ENCODE data around the gene MACROD2.

MACROD2 gene

GRCh38 chr20:15919118-15919517, 1923.8 kb downstream of the MACROD2 start:
- DNase-seq: no peak

GRCh38 chr20:15921930-15922329, 1926.6 kb downstream of the MACROD2 start:
- no peak for DNase-seq

GRCh38 chr20:15922556-15922955, 1927.2 kb downstream of the MACROD2 start:
- DNase-seq: no peak

GRCh38 chr20:15923030-15923776, 1927.9 kb downstream of the MACROD2 start:
- no peak for DNase-seq

GRCh38 chr20:15924556-15924955, 1929.2 kb downstream of the MACROD2 start:
- DNase-seq: no peak

GRCh38 chr20:15925376-15925775, 1930.1 kb downstream of the MACROD2 start:
- DNase-seq: no peak

GRCh38 chr20:15927893-15928650, 1932.8 kb downstream of the MACROD2 start:
- no peak for DNase-seq

GRCh38 chr20:15928946-15929345, 1933.6 kb downstream of the MACROD2 start:
- no peak for DNase-seq

- DNase-seq: no peak
Observed at GRCh38 chr20:15930311-15931305, 1935.3 kb downstream of the MACROD2 start.

GRCh38 chr20:15931897-15932296, 1936.6 kb downstream of the MACROD2 start:
- DNase-seq: no peak

GRCh38 chr20:15937179-15937578, 1941.9 kb downstream of the MACROD2 start:
- DNase-seq: no peak

GRCh38 chr20:15938847-15939246, 1943.5 kb downstream of the MACROD2 start:
- DNase-seq: no peak

- DNase-seq: no peak
Observed at GRCh38 chr20:15940127-15940526, 1944.8 kb downstream of the MACROD2 start.

- DNase-seq: no peak
Observed at GRCh38 chr20:15942130-15942529, 1946.8 kb downstream of the MACROD2 start.

GRCh38 chr20:15945289-15945688, 1950.0 kb downstream of the MACROD2 start:
- DNase-seq: no peak

GRCh38 chr20:15949391-15949790, 1954.1 kb downstream of the MACROD2 start:
- no peak for DNase-seq

- DNase-seq: no peak
Observed at GRCh38 chr20:15951658-15952057, 1956.3 kb downstream of the MACROD2 start.

- no peak for DNase-seq
Observed at GRCh38 chr20:15958142-15958541, 1962.8 kb downstream of the MACROD2 start.

- DNase-seq: no peak
Observed at GRCh38 chr20:15965165-15965564, 1969.8 kb downstream of the MACROD2 start.

GRCh38 chr20:15967334-15967733, 1972.0 kb downstream of the MACROD2 start:
- no peak for DNase-seq

- DNase-seq: no peak
Observed at GRCh38 chr20:15976047-15976736, 1980.9 kb downstream of the MACROD2 start.

- no peak for DNase-seq
Observed at GRCh38 chr20:15977026-15977425, 1981.7 kb downstream of the MACROD2 start.
